Cerebellar nuclear complex (tissue), 1 donor: Measurements from ENCODE around the gene RERE.

Source experiments
- DNase-seq, 2 experiments: peaks; one replicate each; lab custom pipeline; 2025; lab: John Stamatoyannopoulos, UW

RERE gene

DNA sequence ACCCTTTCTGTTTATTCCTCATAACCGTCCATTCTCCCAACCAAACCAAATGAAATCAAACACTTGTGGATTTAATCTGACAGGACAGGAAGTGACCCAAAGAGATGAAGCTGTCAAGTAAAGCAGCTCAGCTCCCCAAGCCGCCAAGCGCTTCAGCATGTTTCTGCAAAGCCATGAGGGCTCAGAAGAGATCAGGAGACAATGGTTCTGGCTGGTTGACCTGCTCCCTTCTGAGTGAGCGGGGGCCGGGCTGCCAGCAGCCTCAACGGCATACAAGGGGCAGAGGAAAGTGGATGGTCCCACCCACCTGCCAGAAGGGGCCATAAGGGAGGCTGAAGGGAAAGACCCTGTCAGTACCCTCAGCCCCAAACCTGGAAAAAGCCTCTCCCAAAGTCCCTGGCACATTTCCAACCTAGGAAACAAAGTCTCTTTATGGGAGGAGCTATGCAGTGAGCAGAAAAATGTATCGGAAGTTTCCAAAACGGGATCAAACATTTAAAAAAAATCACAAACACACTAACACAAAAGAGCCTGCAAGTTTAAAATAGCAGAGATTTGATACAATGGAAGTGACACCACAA, 454.2 kb downstream of the RERE start:
- DNase-seq, result no peak

DNA sequence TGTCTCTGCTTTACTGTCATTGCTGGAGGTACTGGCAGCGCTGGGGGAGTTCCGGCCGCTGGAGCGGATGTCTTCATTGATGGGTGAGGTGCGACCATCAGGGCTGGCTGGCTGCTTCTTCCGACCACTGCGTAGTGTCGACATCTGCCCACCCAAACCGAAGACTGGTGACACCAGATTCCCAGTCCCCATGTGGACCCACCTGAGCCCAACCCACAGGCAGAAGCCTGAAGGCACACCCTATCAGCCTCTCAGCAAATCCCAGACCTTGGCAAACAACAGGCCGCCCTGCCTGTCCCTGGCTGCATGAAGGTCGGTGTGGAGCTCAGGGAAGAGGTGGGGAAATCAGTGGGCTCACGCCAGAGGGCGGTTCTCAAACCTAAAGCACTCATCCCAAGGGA, 454.7 kb downstream of the RERE start:
- no peak for DNase-seq

DNA sequence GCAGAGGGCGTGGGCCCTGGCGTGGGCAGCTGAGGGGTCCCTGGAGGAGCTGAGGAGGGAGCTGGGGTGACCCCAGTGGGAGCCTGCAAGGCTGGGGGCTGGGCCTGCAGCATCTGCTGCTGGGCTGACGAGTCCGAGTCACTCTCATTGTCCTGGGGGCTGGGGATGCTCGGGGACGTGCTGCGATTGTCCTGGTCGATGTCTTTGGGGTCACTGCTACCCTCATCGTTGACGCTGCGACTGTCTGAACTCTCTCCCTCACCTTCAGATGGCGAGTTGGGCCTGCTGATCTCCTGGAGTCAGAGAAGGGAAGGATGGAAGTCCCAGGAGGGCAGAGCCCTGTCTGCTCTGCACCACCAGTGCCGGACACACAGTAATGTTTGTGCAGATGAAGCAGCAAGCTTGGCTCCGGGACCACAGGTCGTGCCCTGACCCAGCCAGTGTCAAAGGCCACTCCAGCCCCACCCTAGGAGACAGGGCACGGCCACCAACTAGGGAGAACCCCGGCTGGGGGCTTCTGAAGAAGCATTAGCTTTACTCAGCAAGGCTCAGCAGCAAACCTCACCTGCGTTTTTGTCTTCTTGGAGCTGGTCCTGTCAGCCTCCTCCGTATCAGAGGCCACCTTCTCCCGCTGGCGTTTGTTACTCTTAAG, 456.1 kb downstream of the RERE start:
- DNase-seq, result no peak

DNA sequence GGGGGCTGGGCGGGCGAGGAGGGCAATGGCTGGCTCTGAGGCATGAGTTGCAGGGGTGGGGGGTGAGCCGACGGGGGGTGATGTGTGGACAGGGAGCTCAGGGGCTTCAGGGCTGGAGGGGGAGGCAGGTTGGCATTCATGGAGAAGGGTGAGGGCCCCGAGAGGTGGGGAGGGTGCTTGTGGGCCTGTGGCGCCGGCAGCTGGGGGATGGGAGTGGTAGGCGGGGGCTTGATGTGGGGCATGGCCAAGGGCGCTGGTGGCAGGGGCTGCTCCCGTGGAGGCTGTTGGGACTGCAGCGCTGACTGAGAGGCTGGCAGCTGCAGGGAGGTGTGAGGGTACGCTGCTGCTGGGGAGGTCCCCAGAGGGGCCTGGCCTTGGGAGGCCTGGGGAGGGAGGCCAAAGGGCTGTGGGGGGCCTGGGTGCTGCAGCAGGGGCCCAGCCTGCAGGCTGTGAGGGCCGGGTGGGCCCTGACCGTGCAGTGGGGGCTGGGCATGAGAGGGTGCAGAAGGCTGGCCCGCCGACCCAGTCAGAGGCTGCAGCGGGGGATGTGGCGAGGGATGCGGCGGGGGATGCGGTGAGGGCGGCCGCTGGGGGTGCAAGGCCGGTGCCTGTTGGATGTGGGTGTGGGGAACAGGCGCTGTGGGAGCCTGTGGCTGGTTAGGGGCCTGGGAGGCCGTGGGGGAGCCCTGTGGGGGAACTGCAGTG, 456.8 kb downstream of the RERE start:
- no peak for DNase-seq

DNA sequence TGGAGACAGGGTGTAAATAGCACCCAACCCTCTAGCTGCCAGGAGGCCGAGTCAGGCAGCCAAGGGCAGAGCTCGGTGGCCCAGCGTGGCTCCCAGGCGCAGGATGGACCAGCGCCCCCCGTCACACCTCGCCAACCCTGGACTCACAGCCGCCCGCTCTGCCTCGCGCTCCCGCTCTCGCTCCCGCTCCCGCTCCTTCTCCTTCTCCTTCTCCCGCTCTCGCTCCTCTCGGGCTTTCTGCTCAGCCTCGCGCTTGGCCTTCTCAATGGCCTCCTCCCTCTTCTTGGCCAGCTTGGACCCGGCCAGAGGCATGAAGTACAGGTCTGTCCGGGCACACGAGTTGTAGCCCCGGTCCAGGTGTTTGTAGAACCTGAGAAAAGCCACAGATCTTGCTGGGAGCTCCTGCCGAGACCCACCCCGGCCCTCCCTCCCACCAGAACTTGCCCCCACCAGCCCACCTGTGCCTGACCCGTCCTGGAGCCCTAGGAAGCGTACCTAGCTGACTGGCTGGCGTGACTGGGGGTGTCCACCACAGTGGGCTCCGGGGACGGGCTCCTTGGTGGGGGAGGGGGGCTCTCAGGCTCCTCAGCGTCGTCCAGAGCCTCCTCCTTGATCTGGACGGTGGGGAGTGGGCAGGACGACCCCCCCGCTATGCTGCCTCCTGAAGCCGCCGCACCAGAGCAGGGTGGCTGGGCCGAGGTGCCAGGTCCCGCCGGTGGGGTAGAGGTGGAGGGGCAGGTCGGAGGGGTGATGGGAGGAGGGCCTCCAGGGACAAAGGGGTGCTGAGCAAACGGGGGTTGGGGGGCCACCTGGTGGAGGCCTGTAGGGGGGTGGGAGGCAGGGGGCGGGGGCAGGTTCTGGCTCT, 457.6 kb downstream of the RERE start:
- DNase-seq, result no peak

DNA sequence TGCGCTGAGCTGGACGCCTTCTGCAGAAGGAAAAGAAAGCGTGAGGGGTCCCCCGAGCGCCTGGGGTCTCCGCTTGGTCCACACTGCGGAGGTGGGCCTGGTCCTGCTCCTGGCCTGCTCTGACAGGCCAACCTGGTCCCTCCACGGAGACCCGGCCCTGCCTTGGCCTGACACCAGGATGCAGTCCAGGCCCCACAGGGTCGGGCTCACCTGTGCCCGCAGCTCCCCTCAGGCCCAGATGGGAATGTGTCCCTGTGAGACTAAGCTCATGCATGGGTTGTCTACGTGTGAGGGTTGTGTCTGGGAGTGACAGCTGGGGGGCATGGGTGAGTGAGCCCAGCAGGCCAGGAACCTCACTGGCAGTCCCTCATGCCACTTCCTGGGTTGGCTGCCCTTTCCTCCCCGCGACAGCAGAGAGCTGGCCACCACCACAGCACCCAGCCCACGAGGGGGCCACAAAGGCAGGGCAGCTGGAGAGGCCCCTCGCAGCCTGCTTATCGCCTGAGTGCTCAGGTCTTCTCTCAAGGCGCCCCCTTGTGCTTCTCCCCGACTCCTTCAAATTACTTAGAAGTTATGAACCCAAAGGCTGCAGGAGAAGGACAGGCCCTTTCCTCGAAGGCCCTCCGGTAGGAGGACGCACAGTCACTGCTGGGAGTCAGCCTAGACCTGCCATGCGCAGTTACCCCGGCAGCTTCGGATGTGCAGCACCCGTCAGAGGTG, 458.4 kb downstream of the RERE start:
- DNase-seq, result no peak

DNA sequence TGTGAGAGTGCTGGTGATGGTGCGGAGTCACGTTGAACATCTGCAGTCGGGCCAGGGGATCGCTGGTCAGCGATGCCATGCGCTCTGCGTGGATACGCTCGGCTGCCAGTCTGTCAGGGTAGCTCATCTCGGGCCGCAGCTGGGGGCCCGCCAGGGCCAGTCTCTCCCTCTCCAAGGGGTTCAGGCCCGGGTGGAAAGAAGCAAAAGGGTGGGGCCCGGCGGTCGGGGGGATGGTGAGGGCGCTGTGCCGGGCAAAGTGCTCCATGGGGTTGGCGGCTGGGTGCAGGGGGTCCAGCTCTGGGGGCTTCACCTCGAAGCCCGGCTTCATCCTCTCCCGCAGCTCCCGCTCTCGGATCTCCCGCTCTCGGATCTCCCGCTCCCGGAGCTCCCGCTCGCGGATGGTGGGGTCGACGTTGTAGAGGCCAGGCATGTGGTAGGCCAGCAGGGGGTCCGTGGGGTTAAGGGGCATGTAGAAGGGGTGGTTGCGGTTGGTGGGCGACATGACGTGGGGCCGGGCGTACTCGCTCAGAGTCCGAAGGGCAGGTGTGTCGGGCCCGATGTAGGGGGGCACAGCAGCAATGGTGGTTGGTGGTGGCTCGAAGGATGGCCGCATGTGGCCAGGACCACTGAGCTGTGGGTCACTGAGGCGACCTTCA, 459.1 kb downstream of the RERE start:
- DNase-seq, result no peak

DNA sequence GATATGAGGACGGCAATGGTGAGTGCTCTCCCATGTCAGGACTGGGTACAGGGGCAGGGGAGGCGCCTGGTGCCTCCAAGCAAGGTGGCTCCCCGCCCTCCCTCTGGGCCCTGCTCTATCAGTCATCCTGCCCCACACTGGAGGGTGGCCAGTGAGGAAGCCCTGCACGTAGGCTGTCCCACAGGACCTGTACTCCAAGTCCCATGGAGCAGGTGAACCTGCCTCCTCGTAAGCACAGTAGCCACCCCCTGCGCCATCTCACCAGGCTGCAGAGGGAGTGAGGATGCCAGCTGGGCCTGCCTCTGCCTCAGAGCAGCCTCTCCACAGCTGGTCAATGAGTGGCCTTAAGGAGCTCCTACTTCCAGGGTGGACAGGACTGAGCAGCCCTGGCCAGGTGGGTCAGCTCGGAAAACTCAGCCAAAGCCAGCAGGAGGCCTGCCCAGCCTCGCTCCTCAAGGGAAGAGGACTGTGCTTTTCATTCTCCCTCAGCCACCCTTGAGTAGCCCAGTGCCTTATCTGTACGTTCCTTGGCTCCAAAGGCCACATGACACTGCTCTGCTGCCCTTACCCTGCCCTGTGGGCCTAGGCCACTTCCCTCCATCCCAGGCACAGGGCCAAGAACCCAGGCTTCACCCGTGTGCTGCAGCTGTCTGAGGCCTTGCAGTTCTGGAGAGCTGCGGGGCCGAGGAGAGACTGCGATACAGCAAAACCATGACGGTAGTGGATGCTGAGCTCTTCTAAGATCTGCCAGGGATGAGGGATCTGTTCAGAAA, 459.9 kb downstream of the RERE start:
- DNase-seq, result no peak

DNA sequence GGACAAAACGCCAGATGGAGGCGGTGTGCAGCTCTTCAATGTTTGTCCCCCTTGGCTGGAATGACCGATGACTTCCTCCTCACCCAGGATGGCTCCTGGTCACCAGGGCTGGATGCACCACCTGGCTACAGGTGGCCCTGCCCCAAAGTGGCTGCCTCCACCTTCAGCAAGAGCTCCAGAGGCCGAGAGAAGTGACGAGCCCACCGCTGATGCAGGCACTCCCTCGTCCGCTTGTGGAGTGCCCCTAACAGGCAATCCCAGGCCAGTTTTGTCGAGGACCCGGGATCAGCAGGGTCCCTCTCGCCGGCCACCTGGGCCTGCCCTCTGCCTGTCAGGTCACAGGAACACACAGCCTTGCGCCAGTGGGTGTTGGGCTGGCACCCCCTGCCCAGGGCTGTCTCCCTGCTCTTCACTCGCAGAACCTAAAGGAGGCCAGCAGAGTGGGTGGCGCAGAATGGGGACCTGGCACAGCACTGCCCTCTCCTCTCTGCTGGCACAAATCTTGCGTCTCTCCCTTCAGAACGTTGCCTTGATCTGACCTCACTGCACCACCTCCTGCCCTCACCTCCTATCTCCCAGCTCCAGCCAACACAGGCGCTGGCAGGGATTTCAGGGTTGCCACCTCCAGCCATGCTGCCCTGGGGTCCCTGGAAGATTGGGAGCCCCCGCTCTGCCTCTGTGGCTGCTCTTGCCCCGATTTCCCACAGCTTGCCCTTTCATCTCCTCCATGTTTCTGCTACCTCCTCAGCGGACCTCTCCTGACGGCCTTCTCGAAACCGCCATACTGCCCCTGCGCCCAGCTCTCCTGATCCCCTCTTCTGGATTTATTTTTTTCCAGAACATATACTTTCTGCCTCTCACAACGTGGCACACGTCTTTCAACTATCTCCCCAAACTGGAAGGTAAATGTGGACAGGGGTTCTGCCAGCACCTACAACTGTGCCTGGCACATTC, 460.9 kb downstream of the RERE start:
- DNase-seq, result no peak

DNA sequence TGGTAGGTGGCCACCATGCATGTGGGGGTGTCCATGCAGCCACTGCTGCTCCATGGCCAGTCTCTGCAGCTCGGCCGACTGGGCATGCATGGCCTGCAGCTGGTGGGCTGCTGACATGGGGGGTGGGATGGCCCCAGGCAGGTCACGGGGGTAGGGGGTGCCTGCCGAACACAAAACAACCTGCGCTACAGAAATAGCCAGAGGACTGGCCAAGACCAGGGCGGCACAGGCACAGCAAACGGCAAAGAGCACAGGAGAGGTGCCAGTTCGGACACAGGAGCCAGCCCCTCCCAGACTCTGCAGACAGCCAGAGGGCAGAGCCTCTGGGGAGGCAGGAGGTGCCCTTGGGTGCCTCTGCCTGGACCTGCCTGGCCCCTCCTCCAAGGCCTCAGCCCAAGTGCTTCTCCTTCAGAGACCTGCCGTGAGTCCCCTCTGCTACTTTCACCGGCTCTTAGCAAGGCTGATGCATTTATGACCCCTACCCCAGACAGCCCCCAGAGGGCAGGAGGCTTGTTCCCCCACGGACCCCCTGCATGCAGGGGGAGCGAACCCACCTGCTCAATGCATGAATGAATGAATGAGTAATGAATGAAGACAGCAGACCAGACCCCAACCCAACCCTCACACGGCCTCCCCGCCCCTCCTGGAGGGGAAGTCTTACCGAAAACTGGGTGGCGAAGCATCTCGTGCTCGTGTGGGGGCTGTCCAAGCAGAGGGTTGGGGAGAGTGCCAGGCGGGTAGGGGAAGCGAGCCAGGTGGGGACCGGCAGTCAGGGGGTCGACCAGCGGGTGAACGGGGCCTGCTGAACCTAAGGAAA, 461.8 kb downstream of the RERE start:
- no peak for DNase-seq

DNA sequence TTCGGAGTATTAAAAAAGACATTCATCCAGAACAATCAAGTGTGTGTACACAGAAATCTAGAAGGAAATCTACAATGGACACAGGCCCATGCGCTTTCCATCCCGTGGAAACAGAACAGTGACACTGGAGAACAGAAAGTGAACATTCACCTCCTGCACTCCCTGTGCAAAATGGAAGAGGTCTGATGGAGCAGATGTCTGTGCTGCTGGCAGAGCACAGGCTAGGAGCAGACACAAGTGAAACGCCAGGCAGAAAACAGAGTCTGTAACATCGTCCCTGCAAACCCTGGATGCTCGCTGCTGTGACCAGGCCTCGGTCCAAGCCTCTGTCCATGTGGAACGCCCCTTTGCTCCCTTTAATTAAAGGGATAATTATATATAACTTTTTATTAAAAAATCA, 463.4 kb downstream of the RERE start:
- no peak for DNase-seq

DNA sequence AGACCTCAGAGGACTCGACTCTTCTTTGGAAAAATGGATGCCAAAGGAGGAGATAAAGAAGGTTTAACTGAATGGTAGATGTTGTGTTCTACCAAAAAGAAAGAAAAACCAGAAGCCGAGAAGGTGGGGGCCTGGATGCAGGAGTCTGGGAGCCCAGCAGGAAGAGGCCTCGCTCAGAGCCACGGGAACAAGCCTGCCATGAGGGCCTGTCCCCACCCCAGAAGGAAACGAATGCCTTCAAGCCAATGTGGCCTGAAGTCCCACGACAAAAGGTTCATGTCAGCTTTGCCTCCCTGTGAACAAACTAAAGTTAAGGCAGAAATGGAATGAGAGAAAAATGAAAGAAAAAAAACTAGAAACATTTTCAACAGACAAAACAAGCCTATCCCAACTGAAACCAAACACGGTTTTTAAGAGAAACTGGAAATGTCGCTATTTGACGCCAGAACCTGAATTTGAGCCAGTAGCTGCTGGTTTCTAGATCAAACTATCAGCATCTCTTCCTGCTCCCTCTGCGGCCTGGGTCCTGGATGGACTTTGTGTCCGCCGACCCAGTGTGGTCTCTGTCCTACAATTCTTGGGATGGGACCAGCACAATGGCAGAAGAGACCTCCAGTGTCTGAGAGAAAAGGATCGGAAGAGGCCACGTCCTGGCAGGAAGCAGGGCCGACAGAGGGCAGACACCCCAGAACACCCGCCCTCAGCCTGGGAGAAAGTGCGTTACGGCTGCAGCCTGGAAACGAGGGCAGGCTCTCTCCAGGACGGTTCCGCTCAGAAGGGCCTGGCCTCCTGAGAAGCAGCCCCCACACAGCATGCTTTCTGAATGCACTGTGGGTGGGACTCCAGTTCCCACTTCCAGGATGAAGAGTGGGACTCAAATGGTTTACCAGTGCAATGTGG, 464.3 kb downstream of the RERE start:
- no peak for DNase-seq

DNA sequence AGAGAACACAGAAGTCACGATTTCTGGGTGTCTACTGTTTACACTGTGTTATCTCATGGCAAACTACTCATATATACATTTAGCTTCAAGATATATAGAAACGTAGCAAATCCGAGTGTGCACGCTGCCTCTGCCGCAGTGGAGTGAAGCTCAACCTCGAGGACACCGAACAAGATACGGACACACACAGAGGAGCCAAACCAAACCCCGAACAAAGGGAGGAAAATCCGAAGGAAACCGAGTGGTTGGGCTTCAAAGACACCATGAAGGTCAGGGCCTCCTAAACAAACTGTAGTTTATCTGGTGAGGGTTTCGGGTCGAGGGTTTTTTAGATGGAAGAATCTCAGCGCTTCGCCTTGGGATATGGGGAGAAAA, 465.0 kb downstream of the RERE start:
- DNase-seq, result no peak

DNA sequence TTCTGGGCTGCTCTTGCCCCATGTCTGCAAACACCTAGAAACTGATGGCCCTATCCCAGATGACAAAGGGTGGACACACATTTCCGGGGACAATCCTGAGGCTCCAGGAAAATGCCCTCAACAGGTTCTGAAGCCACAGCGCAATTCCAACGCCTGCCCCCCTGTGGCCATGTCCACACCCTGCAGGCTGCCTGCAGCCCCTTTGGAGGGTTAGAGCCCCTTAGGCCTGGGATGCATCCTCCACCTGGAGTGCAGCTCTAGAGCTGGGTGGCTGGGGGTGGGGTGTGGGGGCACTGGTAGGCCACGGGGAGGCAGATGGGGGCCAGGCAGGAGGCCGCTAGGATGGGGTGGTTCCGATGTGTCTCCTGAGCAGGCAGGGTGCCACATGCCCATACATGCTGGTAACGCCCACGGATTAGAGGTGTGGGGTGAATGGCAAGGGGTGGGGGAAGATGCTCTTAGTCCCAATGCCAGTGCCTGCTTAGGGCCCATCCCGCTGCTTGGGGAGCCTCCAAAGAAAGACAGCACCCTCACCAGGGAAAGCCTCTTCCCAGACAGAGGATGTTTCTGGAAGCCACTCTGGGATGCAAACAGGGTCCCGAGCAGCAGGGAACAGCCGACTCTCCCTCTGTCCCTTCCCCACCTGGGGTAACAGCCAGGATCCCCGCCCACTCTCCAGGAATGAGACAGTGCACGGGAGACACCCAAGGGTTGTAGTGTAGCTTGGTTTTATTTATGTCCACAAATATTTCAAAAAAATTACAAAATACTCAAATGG, 465.6 kb downstream of the RERE start:
- DNase-seq, result no peak

DNA sequence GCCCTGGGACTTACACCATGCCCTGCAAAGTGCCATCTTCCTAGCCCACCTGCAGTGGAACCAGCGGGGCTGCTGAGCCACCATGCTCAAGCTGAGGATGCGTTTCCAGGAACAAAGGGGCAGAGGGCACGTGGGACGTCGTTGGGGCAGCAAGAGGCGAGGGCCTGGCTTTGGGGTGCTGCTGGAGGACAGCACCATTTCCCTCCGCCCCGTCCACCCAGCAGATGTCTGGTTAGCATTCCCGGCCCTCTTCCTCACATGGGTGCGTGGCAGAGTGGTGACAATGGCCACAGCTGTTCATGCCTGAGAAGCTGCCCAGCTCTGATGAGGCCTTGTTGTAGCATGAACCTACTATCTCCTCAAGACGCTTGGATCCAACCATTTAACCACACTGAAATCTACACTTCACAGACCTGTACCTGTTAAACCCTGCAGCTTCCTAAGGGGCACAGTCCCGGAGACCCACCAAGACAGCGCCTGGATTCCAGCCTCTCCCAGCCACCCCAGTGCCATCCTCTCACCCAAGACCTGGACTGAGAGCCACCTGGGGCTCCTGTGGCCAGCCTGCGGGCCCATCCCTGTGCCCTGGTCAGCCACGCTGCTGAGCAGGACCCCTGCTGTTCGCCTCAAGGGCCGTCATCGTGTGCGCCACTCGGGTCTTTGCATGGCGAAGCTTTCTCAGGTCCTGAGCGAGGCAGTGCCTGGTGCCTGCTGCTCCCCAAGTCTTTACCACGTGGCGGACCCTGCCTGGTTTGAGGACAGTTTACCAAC, 466.3 kb downstream of the RERE start:
- DNase-seq, result no peak

DNA sequence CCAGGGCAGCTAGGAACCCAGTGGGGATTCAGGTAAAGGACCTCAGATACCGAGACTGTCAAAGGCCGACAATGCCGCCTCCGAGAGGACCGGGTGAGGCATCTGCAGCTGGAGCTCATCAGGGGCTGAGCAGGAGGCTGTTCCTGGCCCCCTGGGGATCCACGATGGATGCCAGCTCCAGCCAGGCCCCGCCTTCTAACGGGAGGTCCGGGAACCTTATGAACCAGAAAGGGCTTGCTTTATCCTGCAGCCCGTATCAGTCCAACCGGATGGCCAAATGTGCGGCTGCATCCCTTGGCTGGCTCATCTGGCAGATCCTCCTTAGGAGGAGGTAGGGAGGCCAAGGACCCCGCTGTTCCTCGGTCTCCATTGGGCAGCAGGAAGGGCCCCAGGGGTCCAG, 467.5 kb downstream of the RERE start:
- no peak for DNase-seq
